ENCODE data around the gene SERINC3. TPM values are rescaled to one million over a fixed set of nuclear protein-coding genes. Genes with fewer than 3 reads are reported as not detected.

SERINC3 gene
- total RNA-seq, 2 experiments from 2014 or later: 39.5 to 40.2 TPM

GRCh38 chr20:44501448-44501847 is 20.4 kb downstream of the SERINC3 start:
- no peak for TF ChIP-seq CTCF (IDR thresholded peaks at IDR 0.05)
- Mint-ChIP-seq H3K27ac (no peak overlapping the region), H3K4me1 (ENCODE audit: low read depth) (no peaks in the 10 kb centered on the region), H3K36me3 (ENCODE audit: low read depth) (peaks cover 87% of the 10 kb centered on the region), H3K4me3 (no peak overlapping the region), H3K9me3 (no peaks in the 10 kb centered on the region), H3K27me3 (no peaks in the 10 kb centered on the region)
- ChIA-PET CTCF (interaction anchor here (1.8 kb wide), 1 partner anchor 20 kb away, joined by 3 read pairs; the partner anchor contains the start of gene SERINC3), POLR2A (no interaction called here)
- no peak overlapping the region for H3K4me3 ChIP-seq (ENCODE audit: low read length)
- H3K4me1 ChIP-seq (ENCODE audit: insufficient read depth, low read length): no peaks in the 10 kb centered on the region
- no peaks in the 10 kb centered on the region for H3K9me3 ChIP-seq (ENCODE audit: control insufficient read depth in 1 of 2, insufficient read depth in 1 of 2, low read length in 2 of 2)
- no peak overlapping the region for H3K27ac ChIP-seq (ENCODE audit: low read depth in 1 of 2, low read length in 2 of 2)
- no peak for ATAC-seq (ENCODE audit: poor library complexity)
- no peak for DNase-seq
- H3K27me3 ChIP-seq (ENCODE audit: control insufficient read depth in 1 of 2, insufficient read depth in 2 of 2, low read length in 2 of 2): no peaks in the 10 kb centered on the region
- intact Hi-C loops (cut with DNase I, micrococcal nuclease): no loop called here
- peaks cover 92% of the 10 kb centered on the region for H3K36me3 ChIP-seq (ENCODE audit: insufficient read depth, low read length)

- H3K4me1 Mint-ChIP-seq (ENCODE audit: low read depth): no peaks in the 10 kb centered on the region
- CTCF ChIA-PET: interaction anchor here (1.8 kb wide), 1 partner anchor 22 kb away, joined by 3 read pairs; the partner anchor contains the start of gene SERINC3
- H3K27ac Mint-ChIP-seq: no peak overlapping the region
Observed at GRCh38 chr20:44500221-44500620, 21.6 kb downstream of the SERINC3 start.

GRCh38 chr20:44497761-44498160 is 24.1 kb downstream of the SERINC3 start:
- Histone ChIP-seq H3K4me3 (ENCODE audit: low read length) (no peak overlapping the region), H3K4me1 (ENCODE audit: insufficient read depth, low read length) (no peaks in the 10 kb centered on the region), H3K36me3 (ENCODE audit: insufficient read depth, low read length) (peaks cover 87% of the 10 kb centered on the region), H3K9me3 (ENCODE audit: control insufficient read depth in 1 of 2, insufficient read depth in 1 of 2, low read length in 2 of 2) (no peaks in the 10 kb centered on the region), H3K27me3 (ENCODE audit: control insufficient read depth in 1 of 2, insufficient read depth in 2 of 2, low read length in 2 of 2) (no peaks in the 10 kb centered on the region), H3K27ac (ENCODE audit: low read depth in 1 of 2, low read length in 2 of 2) (no peak overlapping the region)
- no peaks in the 10 kb centered on the region for H3K4me1 Mint-ChIP-seq (ENCODE audit: low read depth)
- no peak for DNase-seq
- H3K27ac Mint-ChIP-seq: no peak overlapping the region
- H3K9me3 Mint-ChIP-seq: no peaks in the 10 kb centered on the region
- ChIA-PET POLR2A (interaction anchor here (1.4 kb wide), 1 partner anchor 17 kb away, joined by 3 read pairs; no protein-coding TSS in a partner anchor), CTCF (no interaction called here)
- intact Hi-C loops (cut with DNase I, micrococcal nuclease): no loop called here
- H3K27me3 Mint-ChIP-seq: no peaks in the 10 kb centered on the region
- TF ChIP-seq CTCF (IDR thresholded peaks at IDR 0.05): no peak
- ATAC-seq (ENCODE audit: poor library complexity): no peak
- H3K36me3 Mint-ChIP-seq (ENCODE audit: low read depth): peaks cover 99% of the 10 kb centered on the region
- no peak overlapping the region for H3K4me3 Mint-ChIP-seq

More at GRCh38 chr20:44500221-44500620, 21.6 kb downstream of the SERINC3 start:
- POLR2A ChIA-PET: no interaction called here
- H3K4me3 Mint-ChIP-seq: no peak overlapping the region
- Histone ChIP-seq H3K4me1 (ENCODE audit: insufficient read depth, low read length) (no peaks in the 10 kb centered on the region), H3K4me3 (ENCODE audit: low read length) (no peak overlapping the region), H3K27me3 (ENCODE audit: control insufficient read depth in 1 of 2, insufficient read depth in 2 of 2, low read length in 2 of 2) (no peaks in the 10 kb centered on the region), H3K36me3 (ENCODE audit: insufficient read depth, low read length) (peaks cover 95% of the 10 kb centered on the region), H3K9me3 (ENCODE audit: control insufficient read depth in 1 of 2, insufficient read depth in 1 of 2, low read length in 2 of 2) (no peaks in the 10 kb centered on the region), H3K27ac (ENCODE audit: low read depth in 1 of 2, low read length in 2 of 2) (no peak overlapping the region)
- ATAC-seq (ENCODE audit: poor library complexity): no peak
- H3K27me3 Mint-ChIP-seq: no peaks in the 10 kb centered on the region
- H3K36me3 Mint-ChIP-seq (ENCODE audit: low read depth): peaks cover 100% of the 10 kb centered on the region
- H3K9me3 Mint-ChIP-seq: no peaks in the 10 kb centered on the region
- intact Hi-C loops (cut with DNase I, micrococcal nuclease): no loop called here
- no peak for TF ChIP-seq CTCF (IDR thresholded peaks at IDR 0.05)
- no peak for DNase-seq
